Stimulated activated CD8-positive, alpha-beta memory T cell treated with anti-CD3 and anti-CD28 coated beads, Interleukin-4, amount 100 ng/mL, for 24 hours (primary cell): ENCODE data around the gene SFMBT2.
"Not testable (repeated sequence)": the region's sequence is repeated elsewhere in the genome, so short reads cannot be mapped to it uniquely, and the experiment has no call there.

ENCODE experiments used
- DNase-seq: peaks from one replicate; pipeline ENCODE4 v3.0.0-alpha.2; 2020; ENCODE audit warnings: low read depth

The SFMBT2 gene

DNA sequence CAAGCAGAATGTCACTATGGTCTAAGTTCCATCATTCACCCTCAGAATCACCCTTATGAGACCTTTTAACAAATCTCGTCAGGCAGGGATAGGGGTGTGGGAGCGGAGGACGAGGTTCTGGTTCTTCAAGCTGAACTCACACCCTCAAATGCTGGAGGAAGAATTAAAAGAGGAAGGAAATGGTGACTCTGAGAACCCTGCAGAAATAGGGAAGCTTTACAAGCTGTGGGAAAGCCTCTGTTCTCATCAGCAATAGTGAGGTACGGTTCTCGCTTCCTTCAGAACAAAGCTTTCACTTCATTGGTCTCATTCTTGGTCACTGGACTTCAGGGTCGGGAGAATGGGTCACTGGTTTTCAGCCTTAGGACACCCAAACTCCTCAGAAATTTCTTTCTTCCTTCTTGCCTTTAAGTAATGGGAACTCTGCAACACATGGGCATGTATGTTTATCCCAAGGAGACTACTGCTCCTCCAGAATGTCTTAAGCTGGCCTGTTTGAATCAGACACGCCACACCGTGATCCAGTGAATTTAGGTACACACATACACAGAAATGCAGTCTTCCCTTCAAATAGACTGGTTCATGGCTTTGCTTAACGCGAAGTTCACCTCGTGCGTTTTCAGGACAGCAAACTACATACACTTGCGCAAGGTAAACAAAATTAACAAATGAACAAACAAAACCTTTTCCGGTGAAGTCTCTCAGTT is 226.0 kb downstream of the SFMBT2 start:
- no peak for DNase-seq

DNA sequence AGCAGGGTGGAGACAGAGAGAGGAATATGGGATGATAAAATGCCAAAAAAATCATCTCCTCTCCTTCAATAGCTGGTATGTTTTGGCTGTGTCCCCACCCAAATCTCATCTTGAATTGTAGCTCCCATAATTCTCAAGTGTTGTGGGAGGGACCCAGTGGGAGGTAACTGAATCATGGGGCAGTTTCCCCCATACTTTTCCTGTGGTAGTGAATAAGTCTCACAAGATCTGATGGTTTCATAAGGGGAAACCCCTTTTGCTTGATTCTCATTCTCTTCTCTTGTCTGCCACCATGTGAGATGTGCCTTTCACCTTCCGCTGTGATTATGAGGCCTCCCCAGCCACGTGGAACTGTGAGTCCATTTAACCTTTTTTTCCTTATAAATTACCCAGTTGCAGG is 226.7 kb downstream of the SFMBT2 start:
- DNase-seq: not testable (repeated sequence)

DNA sequence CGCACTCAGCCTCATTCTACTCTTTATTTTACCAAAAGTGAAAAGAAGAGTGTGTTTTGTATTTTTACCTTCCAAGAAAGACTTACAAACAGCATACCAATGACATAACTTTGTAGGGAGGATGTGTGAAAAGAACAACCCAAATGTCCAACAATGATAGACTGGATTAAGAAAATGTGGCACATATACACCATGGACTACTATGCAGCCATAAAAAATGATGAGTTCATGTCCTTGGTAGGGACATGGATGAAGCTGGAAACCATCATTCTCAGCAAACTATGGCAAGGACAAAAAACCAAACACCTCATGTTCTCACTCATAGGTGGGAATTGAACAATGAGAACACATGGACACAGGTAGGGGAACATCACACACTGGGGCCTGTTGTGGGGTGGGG is 228.5 kb downstream of the SFMBT2 start:
- DNase-seq: not testable (repeated sequence)

DNA sequence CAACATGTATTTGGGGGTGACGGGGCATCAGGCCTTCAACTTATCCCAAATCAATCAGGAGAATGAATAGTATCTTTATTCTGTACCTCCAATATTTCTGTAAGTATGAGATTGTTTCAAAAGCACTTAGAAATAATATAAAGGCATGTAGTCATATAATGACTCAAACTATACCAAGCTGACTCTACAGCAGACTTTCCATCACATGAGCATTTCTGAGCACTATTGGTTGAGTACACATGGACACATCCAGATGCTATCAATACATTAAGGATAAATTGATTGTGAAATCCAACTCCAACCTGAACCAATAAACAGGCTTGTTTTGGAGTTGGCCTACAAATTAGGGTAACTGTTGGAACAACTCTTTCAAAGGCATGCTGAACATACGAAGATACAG is 229.4 kb downstream of the SFMBT2 start:
- DNase-seq: no peak

DNA sequence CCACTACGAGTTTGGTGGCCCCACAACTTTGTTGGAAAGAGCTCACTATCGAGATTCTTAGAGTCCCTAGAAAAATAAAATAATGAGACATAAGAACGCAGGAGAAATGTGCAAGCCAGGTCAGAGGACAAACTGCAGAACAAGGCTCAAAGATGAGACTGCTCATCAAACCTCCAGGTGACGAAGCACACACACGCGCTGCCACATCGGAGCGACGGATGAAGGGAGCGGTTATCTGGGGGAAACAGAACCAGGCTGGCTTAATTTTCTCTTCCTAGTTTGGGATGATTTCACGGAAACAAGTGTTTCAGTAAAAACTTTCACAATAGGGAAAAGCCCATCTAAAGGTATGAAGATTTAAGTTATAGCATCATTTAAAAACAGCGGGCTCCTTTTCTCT is 231.3 kb downstream of the SFMBT2 start:
- DNase-seq: no peak

DNA sequence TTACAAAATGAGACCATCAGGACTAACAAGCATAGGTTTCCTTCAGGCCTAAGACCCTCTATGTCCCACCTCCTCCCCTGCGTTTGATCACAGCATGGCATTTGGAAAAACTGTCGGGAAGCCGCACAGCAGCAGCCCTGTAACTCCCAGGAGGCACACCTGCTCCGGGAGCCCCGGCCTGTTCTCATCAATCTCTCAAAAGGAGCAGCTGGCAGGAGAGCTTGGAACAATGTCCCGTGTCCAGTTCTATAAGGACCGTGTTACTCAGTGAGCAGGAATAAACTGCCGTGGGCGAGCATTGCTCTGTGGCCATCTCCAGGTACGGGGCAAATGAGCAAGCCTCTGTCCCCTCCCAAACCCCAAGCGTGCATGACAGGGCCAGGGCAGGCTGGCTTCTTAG is 236.9 kb downstream of the SFMBT2 start:
- DNase-seq: no peak

DNA sequence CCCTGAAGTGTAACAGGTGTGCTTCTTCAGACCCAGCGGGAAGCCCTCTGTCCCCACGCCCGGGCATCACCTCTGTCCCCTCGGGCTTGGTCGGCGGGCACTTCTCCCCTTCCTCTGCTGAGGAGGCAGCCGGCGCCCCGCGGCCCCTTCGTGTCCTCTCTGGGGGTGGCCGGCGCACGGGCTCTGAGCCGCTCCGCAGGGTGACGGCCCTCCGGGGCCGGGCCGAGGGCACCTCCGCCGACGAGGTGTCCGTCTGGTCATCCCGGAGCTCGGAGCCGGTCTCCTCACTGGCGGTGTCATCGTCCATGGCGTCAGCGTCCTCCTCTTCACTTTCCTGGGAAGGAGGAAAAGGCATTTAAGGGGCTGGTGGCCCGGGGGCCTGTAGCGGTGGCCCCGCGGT is 239.0 kb downstream of the SFMBT2 start:
- DNase-seq: no peak

DNA sequence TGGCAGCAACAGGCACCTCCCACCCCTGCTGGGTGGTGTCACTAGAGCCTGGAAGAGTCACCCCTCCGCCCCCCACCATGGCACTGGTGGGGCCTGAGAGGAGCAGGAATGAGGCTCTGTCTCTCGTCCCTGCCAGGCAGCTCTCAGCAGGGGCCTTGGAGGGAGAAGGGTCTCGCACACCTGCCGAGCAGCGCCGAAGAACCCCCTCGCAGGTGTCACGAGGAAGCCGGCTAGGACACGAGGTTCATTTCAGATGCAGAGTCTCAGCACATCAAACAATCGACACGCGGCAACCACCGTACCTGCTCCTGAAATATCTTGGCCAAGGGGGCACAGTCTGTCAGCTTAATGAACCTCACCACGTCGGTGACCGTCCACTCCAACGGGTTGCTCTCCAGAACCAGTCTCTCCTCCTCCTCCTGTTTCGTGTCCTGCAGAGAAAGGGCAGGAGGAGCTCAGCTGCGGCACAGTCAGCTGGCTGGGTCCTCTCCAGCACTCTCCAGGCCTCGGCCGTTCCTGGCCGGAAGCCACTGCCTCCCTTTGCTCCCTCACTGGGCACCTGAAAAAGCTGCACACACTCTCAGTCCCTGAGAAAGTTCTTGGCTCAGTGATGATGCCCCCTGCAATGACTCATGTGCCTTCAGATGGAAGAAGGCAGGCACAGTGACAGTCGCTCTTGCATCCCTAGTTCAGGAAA is 240.1 kb downstream of the SFMBT2 start:
- DNase-seq: no peak

DNA sequence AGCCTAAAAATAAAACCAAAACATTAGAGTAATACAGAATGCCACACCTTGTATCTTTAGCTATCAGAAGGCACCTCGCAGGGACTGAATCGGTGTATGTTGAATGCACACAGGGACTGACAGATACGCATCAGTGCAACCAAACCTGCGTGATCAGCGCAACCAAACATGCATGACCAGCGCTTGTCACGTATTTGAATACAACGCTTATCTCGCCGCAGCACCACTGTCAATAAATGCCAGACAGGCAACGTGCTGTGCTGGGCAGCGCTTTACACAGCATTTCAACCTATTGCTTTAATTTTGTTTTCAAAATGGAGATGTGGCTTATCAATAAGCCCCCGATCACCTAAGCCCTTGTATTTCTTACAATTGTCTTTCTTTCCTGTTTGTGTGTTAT is 242.4 kb downstream of the SFMBT2 start:
- no peak for DNase-seq

DNA sequence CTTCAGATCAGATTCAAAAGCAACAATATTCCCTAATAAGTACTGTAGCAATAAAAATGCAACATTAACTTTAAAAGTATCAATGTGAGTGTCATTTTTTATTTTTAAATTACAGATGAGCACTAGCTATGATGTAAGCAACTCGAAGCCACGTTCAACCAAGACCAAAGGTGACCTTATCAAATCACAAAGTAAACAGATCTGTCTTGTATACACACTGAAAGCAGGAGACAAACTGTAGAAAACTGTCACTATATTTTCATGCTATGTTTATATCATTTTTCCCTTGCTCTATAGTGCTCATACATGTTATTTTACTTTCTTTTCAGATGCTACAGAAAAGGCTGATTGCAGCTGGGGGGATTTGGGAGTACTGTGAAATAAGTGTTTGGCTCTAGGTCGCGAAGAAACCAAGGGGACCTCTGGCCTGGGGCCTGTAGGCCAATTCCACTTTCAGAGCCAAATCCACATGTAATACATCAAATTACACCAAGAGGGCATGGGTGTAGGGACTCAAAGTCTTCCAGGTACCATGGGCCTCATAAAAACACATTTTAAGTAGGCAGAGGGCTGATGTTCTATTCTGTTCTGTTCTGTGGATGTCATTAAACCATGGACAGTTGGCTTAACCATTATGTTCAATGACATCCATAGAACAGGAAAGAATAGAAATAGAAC is 245.2 kb downstream of the SFMBT2 start:
- DNase-seq: no peak

DNA sequence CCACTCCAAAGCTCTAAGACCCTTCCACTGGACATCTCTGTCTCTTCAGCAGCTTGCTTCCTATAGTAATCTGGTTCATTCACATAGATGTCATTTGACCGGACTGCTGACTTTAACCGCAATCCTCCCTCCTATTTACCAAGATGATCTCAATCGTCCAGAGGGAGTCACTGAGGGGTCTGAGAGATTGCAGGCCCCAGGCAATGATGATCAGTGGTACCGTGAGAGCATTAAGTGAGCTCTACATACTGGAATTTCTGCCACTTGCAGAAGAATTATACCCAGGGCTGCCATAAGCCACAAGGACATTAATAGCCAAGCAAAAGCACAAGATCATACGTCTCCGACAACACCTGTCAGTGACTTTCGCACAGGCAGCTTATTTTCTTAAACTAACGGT is 245.9 kb downstream of the SFMBT2 start:
- no peak for DNase-seq

DNA sequence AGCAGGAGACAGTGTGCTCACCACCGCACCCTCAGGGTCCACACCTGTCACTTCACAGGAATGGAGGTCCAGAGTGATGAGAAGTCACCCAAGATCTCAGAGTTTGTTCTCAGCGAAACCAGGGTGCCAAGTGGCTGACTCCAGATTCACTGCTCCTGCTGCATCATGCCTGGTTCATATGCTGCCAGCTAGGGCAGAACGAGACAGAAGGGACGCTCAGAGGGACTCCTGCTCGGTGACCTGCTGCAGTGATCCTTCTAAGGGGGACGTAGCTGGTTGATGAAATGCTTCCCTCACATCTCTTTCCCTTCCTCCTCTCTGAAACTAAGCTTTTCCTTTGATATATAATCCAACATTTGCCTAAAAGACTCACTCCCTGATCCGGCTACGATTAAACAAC is 248.5 kb downstream of the SFMBT2 start:
- no peak for DNase-seq

DNA sequence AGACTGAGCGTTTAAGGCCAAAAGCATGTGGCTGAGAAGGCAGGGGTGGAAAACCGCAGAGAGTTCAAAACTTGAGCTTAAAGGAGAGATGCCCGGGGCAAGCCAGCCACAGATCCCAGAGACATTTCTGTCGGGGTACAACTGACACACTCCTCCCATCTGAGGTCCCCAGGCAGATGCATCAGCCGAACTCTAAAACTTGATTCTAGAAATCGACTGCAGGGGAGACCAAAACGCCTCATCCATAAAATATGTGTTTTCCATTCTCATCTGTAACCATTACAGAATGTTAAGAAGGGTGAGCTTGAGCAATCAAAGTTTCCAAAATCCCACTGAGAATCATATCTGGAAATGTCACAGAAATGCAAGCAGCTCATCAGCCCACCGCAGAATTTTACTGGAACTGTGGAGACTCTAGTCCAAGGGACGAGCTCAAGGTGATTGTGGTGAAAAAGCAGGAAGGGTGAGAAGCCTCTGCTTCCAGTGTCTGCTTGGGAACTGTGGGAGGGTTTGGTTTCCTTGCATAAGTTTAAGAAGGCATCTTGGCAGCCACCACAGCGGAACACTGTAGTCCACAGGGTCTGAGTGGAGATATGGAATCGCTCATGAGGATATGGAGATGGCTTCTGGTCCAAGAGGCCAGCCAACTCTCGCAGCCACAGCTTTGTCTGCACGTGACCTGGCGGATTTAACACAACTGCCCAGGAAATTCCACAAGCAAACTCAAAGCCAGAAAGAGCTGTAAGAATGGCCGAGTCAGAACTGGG is 249.2 kb downstream of the SFMBT2 start:
- no peak for DNase-seq

DNA sequence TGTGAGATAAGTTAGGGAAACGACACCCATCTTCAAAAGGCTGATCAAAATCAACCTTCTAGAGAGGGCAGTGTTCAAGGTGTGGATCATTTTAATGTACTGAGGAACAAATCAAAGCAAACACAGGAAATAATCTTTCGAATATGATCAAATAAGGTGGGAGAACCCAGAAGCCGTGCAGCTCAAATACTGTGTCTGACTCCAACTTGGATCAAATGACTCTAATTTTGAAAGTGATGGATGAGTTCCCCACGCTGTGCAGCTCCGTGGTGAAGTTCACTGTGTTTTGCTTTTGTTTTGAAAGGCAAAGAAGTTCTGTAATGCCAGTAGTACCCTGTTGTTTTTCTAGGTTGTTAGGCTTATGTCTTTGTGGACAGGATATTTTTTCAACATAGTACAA is 250.9 kb downstream of the SFMBT2 start:
- DNase-seq: no peak

DNA sequence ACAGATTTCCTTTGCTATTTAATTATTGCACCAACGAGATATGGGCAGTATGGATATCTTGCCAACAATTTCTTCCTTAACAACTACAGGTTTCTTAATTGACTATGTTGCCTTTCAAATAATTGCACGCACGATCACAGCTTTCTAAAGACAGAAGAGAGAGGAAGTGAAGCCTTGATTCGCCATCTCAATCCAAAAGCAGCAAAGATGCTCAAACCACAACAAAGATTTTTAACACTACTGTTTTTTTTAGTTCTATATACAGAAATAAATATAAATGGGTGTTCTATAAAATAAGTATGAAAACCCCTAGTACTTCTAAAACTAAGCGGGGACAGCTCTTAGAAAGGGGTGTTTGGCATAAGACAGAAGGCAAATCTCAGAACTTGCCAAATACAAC is 251.3 kb downstream of the SFMBT2 start:
- no peak for DNase-seq

DNA sequence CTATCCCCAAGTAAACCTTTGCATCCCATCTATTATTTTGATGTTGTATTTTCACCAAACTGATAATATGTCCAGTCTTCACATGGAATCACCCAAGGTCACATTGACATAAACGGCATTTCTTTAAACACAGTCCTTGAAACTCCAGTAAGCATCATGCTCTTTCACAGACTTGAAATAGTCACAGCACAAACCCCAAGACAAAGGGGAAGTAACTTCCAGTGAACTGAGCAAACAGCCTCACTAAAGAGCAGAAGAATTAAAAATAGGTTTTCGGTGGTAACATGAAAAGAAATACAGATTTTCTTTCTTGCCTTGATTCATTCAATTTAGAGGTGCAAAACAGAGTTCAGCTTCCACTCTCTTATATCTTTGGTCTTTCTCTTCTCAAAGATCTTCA is 253.7 kb downstream of the SFMBT2 start:
- no peak for DNase-seq

DNA sequence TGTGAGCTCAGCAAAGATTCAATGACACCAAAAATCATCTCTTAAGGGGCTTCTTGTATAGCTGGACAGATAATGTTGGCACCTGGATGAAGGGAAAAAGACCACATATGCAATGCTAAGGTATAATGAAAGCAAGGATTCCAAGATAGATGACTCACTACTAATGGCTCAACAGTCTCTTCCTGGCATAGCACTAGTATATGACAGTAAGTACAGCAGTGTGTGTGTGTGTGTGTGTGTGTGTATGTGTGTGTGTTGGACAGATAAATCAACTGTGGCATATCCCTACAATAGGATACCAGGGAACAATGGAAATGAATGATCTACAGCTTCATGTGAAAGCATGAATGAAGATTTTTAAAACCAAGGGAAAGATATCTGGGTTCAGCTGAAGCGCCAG is 257.1 kb downstream of the SFMBT2 start:
- no peak for DNase-seq

DNA sequence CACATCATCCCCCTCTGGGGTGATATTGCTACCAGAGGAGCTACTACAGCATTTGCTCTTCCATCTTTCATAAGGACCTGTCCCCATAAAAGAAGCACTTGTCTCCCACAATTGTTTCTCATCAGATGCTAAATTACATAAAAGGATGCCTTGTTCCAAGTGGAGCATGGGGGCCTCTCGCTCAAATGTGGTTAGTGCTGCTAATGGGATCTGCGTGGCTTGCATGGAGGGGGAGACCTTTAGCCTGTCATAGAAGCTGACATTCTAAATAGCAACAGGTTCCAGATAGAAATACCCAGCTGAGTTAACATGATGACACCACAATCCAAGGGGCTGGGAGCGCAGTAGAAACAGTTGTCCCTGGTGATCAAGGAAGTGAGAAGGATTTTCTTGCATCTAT is 257.9 kb downstream of the SFMBT2 start:
- DNase-seq: no peak

DNA sequence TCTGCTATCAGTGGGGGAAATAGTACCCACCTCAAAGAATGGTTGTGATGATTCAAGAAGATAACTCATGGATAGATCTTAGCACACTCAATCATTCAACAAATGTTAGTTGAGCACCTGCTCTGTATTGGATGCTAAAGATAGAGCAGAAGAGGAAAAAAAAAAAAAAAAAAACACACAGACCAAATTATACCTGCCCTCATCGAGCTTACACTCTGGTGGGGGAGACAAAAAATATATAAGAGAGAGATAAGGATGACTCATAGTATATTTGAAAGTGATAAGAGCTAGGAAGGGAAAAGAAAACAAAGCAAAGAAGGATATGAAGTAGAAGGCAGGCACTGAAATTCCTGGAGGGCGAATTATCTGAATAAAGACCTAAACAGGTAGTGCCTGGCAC is 258.5 kb downstream of the SFMBT2 start:
- DNase-seq: no peak

DNA sequence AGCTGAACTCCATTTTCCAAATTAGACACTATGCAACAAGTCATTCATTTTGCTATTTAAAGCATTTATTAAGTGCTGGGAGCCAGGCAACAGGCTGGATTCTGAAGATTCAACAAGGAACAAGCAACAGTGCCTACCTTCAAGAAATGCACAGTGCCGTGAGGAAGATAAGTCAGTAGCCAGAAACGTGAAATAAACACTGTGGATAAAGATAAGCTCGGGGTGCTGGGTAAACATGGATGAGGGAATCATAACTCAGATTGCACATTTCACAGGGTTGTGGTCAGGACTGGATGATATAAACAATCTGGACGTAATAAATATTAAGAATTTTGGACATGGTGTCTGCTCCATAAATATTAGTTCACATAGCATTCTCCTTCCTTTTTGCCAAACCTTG is 259.3 kb downstream of the SFMBT2 start:
- no peak for DNase-seq

DNA sequence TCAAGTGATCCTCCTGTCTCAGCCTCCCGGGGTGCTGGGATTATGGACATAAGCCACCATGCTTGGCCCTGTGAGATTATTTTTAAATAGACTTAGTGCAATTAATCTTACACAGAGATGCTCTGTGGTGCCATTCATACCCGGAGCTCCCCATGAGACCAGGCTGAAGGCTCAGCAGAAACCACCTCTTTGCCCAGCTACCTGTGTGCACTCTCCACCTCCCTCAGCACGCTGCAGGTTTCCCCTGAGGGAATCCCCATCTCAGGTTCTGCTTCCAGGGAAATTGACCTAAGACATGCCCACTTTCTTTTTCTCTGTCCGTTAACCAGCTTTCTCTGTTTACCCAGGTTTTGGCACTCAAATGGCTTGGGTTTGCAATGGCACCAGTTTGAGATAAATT is 260.5 kb downstream of the SFMBT2 start:
- no peak for DNase-seq

DNA sequence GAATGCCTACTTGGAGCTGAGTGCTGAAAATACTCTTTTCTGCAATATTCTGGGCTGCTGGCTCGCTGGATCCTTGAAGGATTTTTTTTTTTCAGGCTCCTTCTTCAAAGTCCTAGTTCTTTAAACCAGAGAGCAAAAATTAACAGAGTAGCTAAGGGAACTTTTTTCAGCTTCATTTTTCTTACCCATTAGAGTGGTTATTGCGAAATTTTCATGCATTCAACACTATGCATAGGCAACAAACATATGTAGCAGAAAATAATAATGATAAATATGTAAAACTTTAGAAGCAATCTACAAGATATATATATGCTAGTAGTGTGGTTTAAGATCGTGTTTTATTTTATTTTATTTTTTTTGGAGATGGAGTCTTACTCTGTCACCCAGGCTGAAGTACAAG is 264.6 kb downstream of the SFMBT2 start:
- no peak for DNase-seq

DNA sequence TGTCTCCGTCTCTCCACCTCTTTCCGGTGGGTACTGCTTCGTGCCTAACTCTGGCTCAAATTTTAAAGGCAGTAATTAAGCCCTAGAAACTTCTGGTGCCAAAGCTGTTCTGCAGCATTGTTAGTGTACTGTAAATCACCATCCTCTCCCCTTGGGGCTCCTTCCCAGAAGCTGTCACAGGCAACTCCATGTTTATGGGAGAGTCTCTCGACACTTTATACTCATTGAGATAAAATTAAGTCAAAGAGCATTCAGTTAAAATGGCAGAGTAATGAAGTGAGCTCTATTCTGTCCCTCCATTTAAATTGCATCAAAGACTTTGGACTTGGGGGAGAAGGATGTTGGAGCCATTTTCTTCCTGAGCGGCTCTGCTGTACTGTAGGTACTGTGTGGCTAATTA is 274.8 kb downstream of the SFMBT2 start:
- DNase-seq: no peak
